H9 (cell line): ENCODE results near the gene SORCS2. TPM values are rescaled to one million over a fixed set of nuclear protein-coding genes. Genes with fewer than 3 reads are reported as not detected.

Experiments
- DNase-seq: peaks from one replicate; pipeline ENCODE4 v3.0.0-alpha.2; 2017
- H2AFZ ChIP-seq: one replicate; pipeline ENCODE4 v1.6.1; 2013; ENCODE audit warnings: mild to moderate bottlenecking, low read length, control low read depth, moderate library complexity
- H2AK5ac ChIP-seq: 2 replicates; pipeline ENCODE4 v1.6.1; 2013; ENCODE audit warnings: low read length, control low read depth, mixed read lengths; ENCODE audit not compliant: insufficient read length
- H2BK120ac ChIP-seq: one replicate; pipeline ENCODE4 v1.6.1; 2013; ENCODE audit warnings: low read depth, mild to moderate bottlenecking, low read length, control low read depth, inconsistent platforms; ENCODE audit not compliant: poor library complexity, severe bottlenecking
- H2BK12ac ChIP-seq: 2 replicates; pipeline ENCODE4 v1.6.1; 2013; ENCODE audit warnings: low read length, control low read depth, mixed read lengths, low read depth; ENCODE audit not compliant: insufficient read length
- H2BK15ac ChIP-seq: 2 replicates; pipeline ENCODE4 v1.6.1; 2013; ENCODE audit warnings: low read depth, low read length, control low read depth
- H2BK20ac ChIP-seq: one replicate; pipeline ENCODE4 v1.6.1; 2013; ENCODE audit warnings: low read depth, mild to moderate bottlenecking, low read length, control low read depth, inconsistent platforms; ENCODE audit not compliant: poor library complexity, severe bottlenecking
- H2BK5ac ChIP-seq: 2 replicates; pipeline ENCODE4 v1.6.1; 2013; ENCODE audit warnings: low read length, control low read depth, mixed read lengths; ENCODE audit not compliant: insufficient read length
- H3K14ac ChIP-seq: 2 replicates; pipeline ENCODE4 v1.6.1; 2013; ENCODE audit warnings: low read length, control low read depth; ENCODE audit not compliant: insufficient read depth
- H3K18ac ChIP-seq: 2 replicates; pipeline ENCODE4 v1.6.1; 2013; ENCODE audit warnings: low read depth, mild to moderate bottlenecking, mixed read lengths, low read length, control low read depth; ENCODE audit not compliant: insufficient read length
- H3K23ac ChIP-seq: 2 replicates; pipeline ENCODE4 v1.6.1; 2013; ENCODE audit warnings: low read length, control low read depth, mixed read lengths, low read depth; ENCODE audit not compliant: insufficient read length
- H3K23me2 ChIP-seq: 2 replicates; pipeline ENCODE4 v1.6.1; 2013; ENCODE audit warnings: low read depth, mild to moderate bottlenecking, mixed read lengths, low read length, control low read depth; ENCODE audit not compliant: insufficient read length, poor library complexity, severe bottlenecking
- H3K27ac ChIP-seq: 2 replicates; pipeline ENCODE4 v1.5.1; 2013; ENCODE audit warnings: low read length, control low read depth, mixed read lengths, low read depth; ENCODE audit not compliant: insufficient read length
- H3K27me3 ChIP-seq: 2 replicates; pipeline ENCODE4 v1.6.1; 2013; ENCODE audit warnings: low read length, control low read depth, inconsistent platforms; ENCODE audit not compliant: insufficient read depth
- H3K4ac ChIP-seq: 2 replicates; pipeline ENCODE4 v1.6.1; 2013; ENCODE audit warnings: low read depth, mild to moderate bottlenecking, control low read depth, inconsistent platforms, low read length, moderate library complexity
- H3K4me1 ChIP-seq: 2 replicates; pipeline ENCODE4 v1.6.1; 2013; ENCODE audit warnings: low read length, control low read depth, inconsistent platforms; ENCODE audit not compliant: insufficient read depth
- H3K4me2 ChIP-seq: 2 replicates; pipeline ENCODE4 v1.6.1; 2013; ENCODE audit warnings: low read length, control low read depth, mixed read lengths; ENCODE audit not compliant: insufficient read length, insufficient read depth
- H3K56ac ChIP-seq: 2 replicates; pipeline ENCODE4 v1.6.1; 2013; ENCODE audit warnings: low read depth, mild to moderate bottlenecking, mixed read lengths, low read length, control low read depth; ENCODE audit not compliant: insufficient read length
- H3K79me1 ChIP-seq: 2 replicates; pipeline ENCODE4 v1.6.1; 2013; ENCODE audit warnings: low read depth, mild to moderate bottlenecking, moderate library complexity, low read length, control low read depth, inconsistent platforms; ENCODE audit not compliant: insufficient read depth, poor library complexity, severe bottlenecking
- H3K79me2 ChIP-seq: 2 replicates; pipeline ENCODE4 v1.6.1; 2013; ENCODE audit warnings: low read length, control low read depth, inconsistent platforms; ENCODE audit not compliant: insufficient read depth
- H3K9ac ChIP-seq: 2 replicates; pipeline ENCODE4 v1.6.1; 2013; ENCODE audit warnings: low read length, control low read depth, mixed read lengths; ENCODE audit not compliant: insufficient read length; ENCODE audit errors: extremely low read depth
- H3K9me3 ChIP-seq: one replicate; pipeline ENCODE4 v1.6.1; 2013; ENCODE audit warnings: low read depth, low read length, inconsistent platforms; ENCODE audit not compliant: control insufficient read depth
- H3T11ph ChIP-seq: one replicate; pipeline ENCODE4 v1.6.1; 2013; ENCODE audit warnings: mild to moderate bottlenecking, low read length, control low read depth, inconsistent platforms
- H4K20me1 ChIP-seq: one replicate; pipeline ENCODE4 v1.6.1; 2013; ENCODE audit not compliant: control insufficient read depth, insufficient read length, insufficient read depth
- H4K5ac ChIP-seq: 2 replicates; pipeline ENCODE4 v1.6.1; 2013; ENCODE audit warnings: low read depth, mild to moderate bottlenecking, mixed read lengths, low read length, control low read depth; ENCODE audit not compliant: insufficient read length
- H4K8ac ChIP-seq: replicated peaks from 2 replicates; pipeline ENCODE4 v1.6.1; 2013; ENCODE audit warnings: low read length, control low read depth, mixed read lengths, low read depth; ENCODE audit not compliant: insufficient read length
- H4K91ac ChIP-seq: 2 replicates; pipeline ENCODE4 v1.6.1; 2013; ENCODE audit warnings: low read depth, mild to moderate bottlenecking, moderate library complexity, mixed read lengths, low read length, control low read depth; ENCODE audit not compliant: insufficient read length
- H3K27ac Mint-ChIP-seq, 3 experiments: 2 replicates in 2 of 3; 3 replicates in 1 of 3; pipeline ENCODE4 v1.8.0; 2020 to 2021; ENCODE audit warnings: mixed read lengths in 3 of 3, mild to moderate bottlenecking in 1 of 3, moderate library complexity in 1 of 3
- H3K27me3 Mint-ChIP-seq: 2 replicates; pipeline ENCODE4 v1.8.0; 2021; ENCODE audit warnings: low read depth, mild to moderate bottlenecking, moderate library complexity, mixed read lengths
- H3K36me3 Mint-ChIP-seq, 3 experiments: 2 replicates in 2 of 3; 3 replicates in 1 of 3; pipeline ENCODE4 v1.8.0; 2020 to 2021; ENCODE audit warnings: low read depth in 3 of 3, mixed read lengths in 3 of 3; ENCODE audit not compliant: insufficient read depth in 1 of 3
- H3K4me1 Mint-ChIP-seq, 2 experiments: 2 replicates each; pipeline ENCODE4 v1.8.0; 2020; ENCODE audit warnings: mixed read lengths in 2 of 2
- H3K4me3 Mint-ChIP-seq, 2 experiments: 2 replicates in 1 of 2; 3 replicates in 1 of 2; pipeline ENCODE4 v1.8.0; 2020 to 2021; ENCODE audit warnings: mild to moderate bottlenecking in 2 of 2, mixed read lengths in 2 of 2, moderate library complexity in 1 of 2
- H3K9me3 Mint-ChIP-seq, 2 experiments: 2 replicates in 1 of 2; 3 replicates in 1 of 2; pipeline ENCODE4 v1.8.0; 2020; ENCODE audit warnings: mild to moderate bottlenecking in 2 of 2, mixed read lengths in 2 of 2, moderate library complexity in 1 of 2
- CTCF ChIP-seq: fragments of 200-600 bp; sonication (generic); conservative IDR thresholded peaks from 3 replicates; pipeline ENCODE4 v1.8.0; 2021; ENCODE audit warnings: antibody characterized with exemption, mild to moderate bottlenecking
- WGBS: extraction: QIAGEN DNeasy Blood & Tissue Kit; methylation state at CpG from one replicate; pipeline ENCODE4 v1.1.7; 2013; ENCODE audit warnings: missing lambda C conversion rate, low lambda C conversion rate, mixed read lengths; ENCODE audit not compliant: insufficient read length; ENCODE audit errors: extremely low coverage; 5-methylcytosine and 5-hydroxymethylcytosine counted together
- total RNA-seq: library from RNA; stranded (reverse); gene quantifications from 2 replicates; pipeline ENCODE4 v1.2.1, GENCODE V29; 2021

Gene SORCS2
- total RNA-seq, 1 experiment from 2014 or later = 0.57 TPM

GRCh38 chr4:7786517-7786916 is 594.2 kb downstream of the SORCS2 start:
- Histone ChIP-seq H2BK12ac (no peak overlapping the region), H3K23ac (no peak overlapping the region), H3K9ac (no peak overlapping the region), H2BK20ac (no peak overlapping the region), H3K79me2 (no peaks in the 10 kb centered on the region), H3K4me1 (no peaks in the 10 kb centered on the region), H4K20me1 (no peaks in the 10 kb centered on the region), H4K91ac (no peak overlapping the region), H4K5ac (no peak overlapping the region), H2BK5ac (no peak overlapping the region), H2BK120ac (no peak overlapping the region), H3K9me3 (no peaks in the 10 kb centered on the region), H3K79me1 (no peaks in the 10 kb centered on the region), H3K27me3 (no peaks in the 10 kb centered on the region), H2AK5ac (no peak overlapping the region), H3K14ac (no peak overlapping the region), H3K4me2 (no peak overlapping the region), H2BK15ac (no peak overlapping the region), H3T11ph (no peak overlapping the region), H3K4ac (no peak overlapping the region), H3K27ac (no peak overlapping the region), H4K8ac (no peak overlapping the region), H3K18ac (no peak overlapping the region), H3K23me2 (no peaks in the 10 kb centered on the region), H3K56ac (no peak overlapping the region), H2AFZ (no peak overlapping the region)
- Mint-ChIP-seq H3K4me3 (no peak overlapping the region), H3K36me3 (peaks cover 0 to 8% (median 5%) of the 10 kb centered on the region in 3 experiments; a peak in 3 of 7 replicates), H3K9me3 (no peaks in the 10 kb centered on the region), H3K4me1 (no peaks in the 10 kb centered on the region; a peak in 1 of 4 replicates), H3K27me3 (no peaks in the 10 kb centered on the region), H3K27ac (peak overlapping the region in 1 of 3 experiments; percentile 13; a peak in 1 of 7 replicates)
- DNase-seq = no peak
- no CpG with 5 or more reads among the region's 10 CpGs for WGBS
- TF ChIP-seq CTCF = no peak
